ENCODE data around the gene CEL. TPM values are rescaled to one million over a fixed set of nuclear protein-coding genes. Genes with fewer than 3 reads are reported as not detected.

The CEL gene
- total RNA-seq, 1 experiment from 2014 or later, result 3.6 TPM

DNA sequence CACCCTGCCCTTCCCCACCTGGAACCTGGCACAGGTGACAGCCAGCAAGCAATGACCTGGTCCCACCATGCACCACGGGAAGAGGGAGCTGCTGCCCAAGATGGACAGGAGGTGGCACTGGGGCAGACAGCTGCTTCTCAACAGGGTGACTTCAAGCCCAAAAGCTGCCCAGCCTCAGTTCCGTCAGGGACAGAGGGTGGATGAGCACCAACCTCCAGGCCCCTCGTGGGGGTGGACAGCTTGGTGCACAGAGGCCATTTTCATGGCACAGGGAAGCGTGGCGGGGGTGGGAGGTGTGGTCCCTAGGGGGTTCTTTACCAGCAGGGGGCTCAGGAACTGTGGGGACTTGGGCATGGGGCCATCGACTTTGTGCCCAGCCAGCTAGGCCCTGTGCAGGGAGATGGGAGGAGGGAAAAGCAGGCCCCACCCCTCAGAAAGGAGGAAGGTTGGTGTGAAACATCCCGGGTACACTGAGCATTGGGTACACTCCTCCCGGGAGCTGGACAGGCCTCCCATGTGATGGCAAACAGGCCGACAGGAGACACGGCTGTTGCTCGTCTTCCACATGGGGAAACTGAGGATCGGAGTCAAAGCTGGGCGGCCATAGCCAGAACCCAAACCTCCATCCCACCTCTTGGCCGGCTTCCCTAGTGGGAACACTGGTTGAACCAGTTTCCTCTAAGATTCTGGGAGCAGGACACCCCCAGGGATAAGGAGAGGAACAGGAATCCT lies 1.9 kb downstream of the CEL start:
- no peak overlapping the region for H4K8ac ChIP-seq (replicated peaks; ENCODE audit: insufficient read length, low read depth, low read length)
- no peak overlapping the region for H3K9ac ChIP-seq (ENCODE audit: extremely low read depth, insufficient read length, low read length)
- no peak overlapping the region for H2BK5ac ChIP-seq (ENCODE audit: insufficient read length, low read length)
- Mint-ChIP-seq H3K9me3 (no peaks in the 10 kb centered on the region), H3K4me1 (peaks cover 25 to 29% of the 10 kb centered on the region in 2 experiments), H3K27me3 (ENCODE audit: low read depth) (no peaks in the 10 kb centered on the region), H3K36me3 (ENCODE audit: insufficient read depth in 1 of 3, low read depth in 3 of 3) (peaks cover 0 to 4% (median 1%) of the 10 kb centered on the region in 3 experiments; a peak in 3 of 7 replicates), H3K27ac (no peak overlapping the region; a peak in 1 of 7 replicates), H3K4me3 (no peak overlapping the region)
- H3K14ac ChIP-seq (ENCODE audit: insufficient read depth, low read length), result no peak overlapping the region; the same call in 1 of the 2 replicates
- no peak overlapping the region for H2BK20ac ChIP-seq (ENCODE audit: low read depth, low read length, poor library complexity, severe bottlenecking)
- no peak for DNase-seq
- H3K79me1 ChIP-seq (ENCODE audit: insufficient read depth, low read depth, low read length, poor library complexity, severe bottlenecking), result no peaks in the 10 kb centered on the region
- H2BK15ac ChIP-seq (ENCODE audit: low read depth, low read length), result no peak overlapping the region
- H4K20me1 ChIP-seq (ENCODE audit: control insufficient read depth, insufficient read depth, insufficient read length), result peaks cover 3% of the 10 kb centered on the region
- TF ChIP-seq, protein P1, sequence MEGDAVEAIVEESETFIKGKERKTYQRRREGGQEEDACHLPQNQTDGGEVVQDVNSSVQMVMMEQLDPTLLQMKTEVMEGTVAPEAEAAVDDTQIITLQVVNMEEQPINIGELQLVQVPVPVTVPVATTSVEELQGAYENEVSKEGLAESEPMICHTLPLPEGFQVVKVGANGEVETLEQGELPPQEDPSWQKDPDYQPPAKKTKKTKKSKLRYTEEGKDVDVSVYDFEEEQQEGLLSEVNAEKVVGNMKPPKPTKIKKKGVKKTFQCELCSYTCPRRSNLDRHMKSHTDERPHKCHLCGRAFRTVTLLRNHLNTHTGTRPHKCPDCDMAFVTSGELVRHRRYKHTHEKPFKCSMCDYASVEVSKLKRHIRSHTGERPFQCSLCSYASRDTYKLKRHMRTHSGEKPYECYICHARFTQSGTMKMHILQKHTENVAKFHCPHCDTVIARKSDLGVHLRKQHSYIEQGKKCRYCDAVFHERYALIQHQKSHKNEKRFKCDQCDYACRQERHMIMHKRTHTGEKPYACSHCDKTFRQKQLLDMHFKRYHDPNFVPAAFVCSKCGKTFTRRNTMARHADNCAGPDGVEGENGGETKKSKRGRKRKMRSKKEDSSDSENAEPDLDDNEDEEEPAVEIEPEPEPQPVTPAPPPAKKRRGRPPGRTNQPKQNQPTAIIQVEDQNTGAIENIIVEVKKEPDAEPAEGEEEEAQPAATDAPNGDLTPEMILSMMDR (conservative IDR thresholded peaks at IDR 0.05), result no peak
- H3K23me2 ChIP-seq (ENCODE audit: insufficient read length, low read depth, low read length, poor library complexity, severe bottlenecking), result no peaks in the 10 kb centered on the region
- no peaks in the 10 kb centered on the region for H3K9me3 ChIP-seq (ENCODE audit: control insufficient read depth, low read depth, low read length)
- no peak overlapping the region for H3K4ac ChIP-seq (ENCODE audit: low read depth, low read length)
- H3K56ac ChIP-seq (ENCODE audit: insufficient read length, low read depth, low read length), result no peak overlapping the region
- H3K18ac ChIP-seq (ENCODE audit: insufficient read length, low read depth, low read length), result no peak overlapping the region
- WGBS (ENCODE audit: extremely low coverage, insufficient read length, low lambda C conversion rate), result no CpG with 5 or more reads among the region's 14 CpGs
- no peak overlapping the region for H3K4me2 ChIP-seq (ENCODE audit: insufficient read depth, insufficient read length, low read length)
- H3K4me1 ChIP-seq (ENCODE audit: insufficient read depth, low read length), result peaks cover 2% of the 10 kb centered on the region; the same call in 1 of the 2 replicates
- H4K5ac ChIP-seq (ENCODE audit: insufficient read length, low read depth, low read length), result no peak overlapping the region
- H4K91ac ChIP-seq (ENCODE audit: insufficient read length, low read depth, low read length), result no peak overlapping the region
- no peaks in the 10 kb centered on the region for H3K27me3 ChIP-seq (ENCODE audit: insufficient read depth, low read length)
- no peak overlapping the region for H2AK5ac ChIP-seq (ENCODE audit: insufficient read length, low read length)
- no peak overlapping the region for H3K27ac ChIP-seq (ENCODE audit: insufficient read length, low read depth, low read length)
- H3K23ac ChIP-seq (ENCODE audit: insufficient read length, low read depth, low read length), result no peak overlapping the region
- H2BK120ac ChIP-seq (ENCODE audit: low read depth, low read length, poor library complexity, severe bottlenecking), result no peak overlapping the region
- H2BK12ac ChIP-seq (ENCODE audit: insufficient read length, low read depth, low read length), result no peak overlapping the region
- no peak overlapping the region for H2AFZ ChIP-seq (ENCODE audit: low read length)
- no peaks in the 10 kb centered on the region for H3K79me2 ChIP-seq (ENCODE audit: insufficient read depth, low read length)
- no peak overlapping the region for H3T11ph ChIP-seq (ENCODE audit: low read length)
